Duodenal mucosa (tissue), 2 donors: ENCODE data around the gene CLPX.

Experiments
- H3K27ac ChIP-seq: one replicate; pipeline ENCODE4 v1.7.0; 2013; ENCODE audit warnings: low read depth, low read length
- H3K27me3 ChIP-seq, 2 donors: one replicate each; pipeline ENCODE4 v1.7.0; 2013; ENCODE audit warnings: low read length in 2 of 2, control low read depth in 1 of 2; ENCODE audit not compliant: insufficient read depth in 2 of 2, control insufficient read depth in 1 of 2
- H3K36me3 ChIP-seq, 2 donors: one replicate each; pipeline ENCODE4 v1.7.0; 2013; ENCODE audit warnings: low read length in 2 of 2, control low read depth in 1 of 2; ENCODE audit not compliant: insufficient read depth in 2 of 2, control insufficient read depth in 1 of 2
- H3K4me1 ChIP-seq, 2 donors: one replicate each; pipeline ENCODE4 v1.7.0; 2013; ENCODE audit warnings: low read length in 2 of 2, control low read depth in 1 of 2; ENCODE audit not compliant: insufficient read depth in 2 of 2, control insufficient read depth in 1 of 2
- H3K4me3 ChIP-seq, 2 donors: one replicate each; pipeline ENCODE4 v1.7.0; 2013; ENCODE audit warnings: low read length in 2 of 2, low read depth in 1 of 2
- H3K9ac ChIP-seq, 2 donors: one replicate each; pipeline ENCODE4 v1.7.0; 2013; ENCODE audit warnings: low read length in 2 of 2, low read depth in 1 of 2
- H3K9me3 ChIP-seq, 2 donors: one replicate each; pipeline ENCODE4 v1.7.0; 2013; ENCODE audit warnings: low read length in 2 of 2, control low read depth in 1 of 2; ENCODE audit not compliant: control insufficient read depth in 1 of 2

The CLPX gene

GRCh38 chr15:65207280-65207840 is 22.2 kb upstream of the CLPX start:
- Histone ChIP-seq H3K4me1 (no peaks in the 10 kb centered on the region), H3K9ac (no peak overlapping the region), H3K9me3 (no peaks in the 10 kb centered on the region), H3K36me3 (no peaks in the 10 kb centered on the region), H3K27ac (no peak overlapping the region), H3K27me3 (no peaks in the 10 kb centered on the region), H3K4me3 (no peak overlapping the region)

DNA sequence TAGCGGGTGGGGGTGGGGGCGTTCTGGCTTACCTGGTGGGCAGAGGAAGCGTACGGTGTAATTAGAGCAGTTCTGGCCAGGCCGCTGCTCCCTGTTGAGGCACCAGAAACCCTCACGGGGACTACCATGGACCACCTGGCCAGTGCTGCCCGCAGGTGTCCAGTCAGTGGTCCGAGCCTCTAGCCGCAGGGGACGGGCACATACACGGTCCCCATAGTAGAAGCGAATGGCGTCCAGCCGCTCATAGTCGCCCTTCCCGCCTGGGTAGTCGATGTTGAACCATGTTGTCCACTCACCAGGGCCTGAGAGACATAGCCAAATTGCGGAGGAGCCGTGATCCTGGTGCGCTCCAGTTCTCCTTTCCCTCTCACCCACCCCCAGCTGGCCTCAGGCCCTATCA is 21.6 kb upstream of the CLPX start:
- Histone ChIP-seq H3K27me3 (no peaks in the 10 kb centered on the region), H3K36me3 (no peaks in the 10 kb centered on the region), H3K4me3 (no peak overlapping the region), H3K9me3 (no peaks in the 10 kb centered on the region), H3K4me1 (no peaks in the 10 kb centered on the region), H3K9ac (no peak overlapping the region), H3K27ac (no peak overlapping the region)

DNA sequence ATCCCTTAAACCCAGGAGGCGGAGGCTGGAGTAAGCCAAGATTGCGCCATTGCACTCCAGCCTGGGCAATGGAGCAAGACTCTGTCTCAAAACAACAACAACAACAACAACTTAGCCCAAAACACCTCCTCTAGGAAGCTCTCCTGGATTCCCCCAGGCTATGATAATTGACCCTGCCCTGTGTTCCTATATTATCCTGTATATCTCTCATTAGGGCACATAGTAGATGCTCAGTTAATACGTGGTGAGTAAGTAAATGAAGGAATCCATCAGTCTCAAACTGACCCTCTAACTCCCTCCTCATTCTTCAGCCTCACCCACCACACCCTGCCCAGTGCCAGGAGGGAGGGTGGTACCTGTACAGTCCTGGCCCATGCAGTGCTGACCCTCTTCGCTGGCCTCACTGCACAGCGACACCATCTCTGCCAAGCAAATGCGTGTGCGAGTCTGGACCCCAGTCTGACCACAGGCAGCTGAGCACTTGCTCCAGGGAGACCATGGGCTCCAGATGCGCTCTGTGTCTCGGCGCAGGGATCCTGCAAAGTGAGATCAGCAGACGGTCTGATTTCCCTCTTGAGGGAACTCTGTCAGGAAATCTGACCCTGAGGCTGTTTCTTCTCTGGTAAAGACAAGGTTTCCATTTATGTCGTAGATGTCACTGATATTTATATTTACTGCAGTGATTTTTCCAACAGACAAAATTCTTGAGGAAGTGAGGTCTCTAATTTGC is 20.0 kb upstream of the CLPX start:
- H3K27me3 ChIP-seq, result no peaks in the 10 kb centered on the region
- no peaks in the 10 kb centered on the region for H3K4me1 ChIP-seq
- no peak overlapping the region for H3K9ac ChIP-seq
- no peak overlapping the region for H3K27ac ChIP-seq
- no peak overlapping the region for H3K4me3 ChIP-seq
- H3K9me3 ChIP-seq, result no peaks in the 10 kb centered on the region
- H3K36me3 ChIP-seq, result no peaks in the 10 kb centered on the region

- Histone ChIP-seq H3K36me3 (no peaks in the 10 kb centered on the region), H3K9ac (no peak overlapping the region), H3K9me3 (no peaks in the 10 kb centered on the region), H3K4me1 (no peaks in the 10 kb centered on the region), H3K27ac (no peak overlapping the region), H3K27me3 (no peaks in the 10 kb centered on the region), H3K4me3 (no peak overlapping the region)
Measured at GRCh38 chr15:65204236-65204930, 19.2 kb upstream of the CLPX start.

DNA sequence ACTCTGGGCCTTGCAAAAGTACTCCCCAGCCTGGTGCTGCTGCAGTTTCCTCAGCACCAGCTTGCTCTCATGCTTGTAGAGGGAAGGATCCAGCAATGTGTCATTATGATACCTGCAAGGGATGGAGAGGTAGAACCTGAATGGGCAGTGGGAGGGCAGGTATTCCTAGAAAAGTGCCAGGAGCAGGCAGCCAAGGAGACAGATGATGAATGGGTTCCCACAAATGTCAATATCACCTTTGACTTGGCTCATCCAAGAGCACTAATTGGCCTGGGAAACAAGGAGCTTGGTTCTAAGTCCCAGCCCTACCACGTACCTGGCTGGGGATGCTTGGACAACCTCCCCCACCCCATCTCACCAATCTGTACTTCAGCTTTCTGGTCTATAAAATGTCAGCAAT is 16.8 kb upstream of the CLPX start:
- H3K27me3 ChIP-seq, result no peaks in the 10 kb centered on the region
- no peaks in the 10 kb centered on the region for H3K9me3 ChIP-seq
- H3K4me1 ChIP-seq, result no peaks in the 10 kb centered on the region
- no peak overlapping the region for H3K4me3 ChIP-seq
- H3K36me3 ChIP-seq, result no peaks in the 10 kb centered on the region
- no peak overlapping the region for H3K27ac ChIP-seq
- H3K9ac ChIP-seq, result no peak overlapping the region

DNA sequence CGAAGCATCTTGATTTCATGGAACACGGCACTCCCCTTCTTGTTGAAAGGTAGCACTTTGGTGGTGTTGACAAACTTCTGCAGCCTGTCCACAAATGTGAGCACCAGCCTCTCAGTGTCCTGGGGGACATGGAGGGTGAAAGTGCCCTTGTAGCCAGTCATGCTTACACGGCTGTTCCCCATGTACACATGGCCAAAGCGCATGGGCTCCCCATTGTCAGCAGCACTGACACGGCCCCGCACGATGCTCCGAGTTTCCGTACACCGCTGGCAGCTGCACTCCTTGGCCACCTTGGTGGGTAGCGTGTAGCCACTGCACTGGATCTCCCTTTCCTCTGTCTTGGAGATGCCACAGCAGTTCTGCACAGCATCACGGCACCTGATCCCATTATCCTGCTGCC is 13.4 kb upstream of the CLPX start:
- no peaks in the 10 kb centered on the region for H3K4me1 ChIP-seq
- no peaks in the 10 kb centered on the region for H3K27me3 ChIP-seq
- no peaks in the 10 kb centered on the region for H3K36me3 ChIP-seq
- no peak overlapping the region for H3K9ac ChIP-seq
- no peaks in the 10 kb centered on the region for H3K9me3 ChIP-seq
- H3K4me3 ChIP-seq, result no peak overlapping the region
- H3K27ac ChIP-seq, result no peak overlapping the region

DNA sequence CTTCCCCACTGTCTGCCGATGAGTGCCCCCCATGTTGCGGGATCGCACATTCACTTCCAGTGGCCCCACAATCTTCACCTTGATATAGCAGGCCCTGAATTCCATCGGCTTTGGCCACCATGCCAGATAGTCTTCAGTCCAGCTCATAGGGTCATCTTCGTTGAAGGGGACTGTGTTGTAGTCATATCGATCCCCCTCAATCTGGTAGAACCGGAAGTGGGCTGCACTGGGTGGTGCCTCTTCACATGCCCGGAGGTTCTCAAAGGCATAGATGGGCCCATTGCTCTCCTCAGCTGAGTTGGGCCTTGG is 12.1 kb upstream of the CLPX start:
- Histone ChIP-seq H3K9me3 (no peaks in the 10 kb centered on the region), H3K36me3 (no peaks in the 10 kb centered on the region), H3K27me3 (no peaks in the 10 kb centered on the region), H3K4me3 (no peak overlapping the region), H3K9ac (no peak overlapping the region), H3K27ac (no peak overlapping the region), H3K4me1 (no peaks in the 10 kb centered on the region)

GRCh38 chr15:65196637-65197336 is 11.6 kb upstream of the CLPX start:
- Histone ChIP-seq H3K4me1 (no peaks in the 10 kb centered on the region), H3K9ac (no peak overlapping the region), H3K27me3 (no peaks in the 10 kb centered on the region), H3K9me3 (no peaks in the 10 kb centered on the region), H3K4me3 (no peak overlapping the region), H3K36me3 (no peaks in the 10 kb centered on the region), H3K27ac (no peak overlapping the region)

DNA sequence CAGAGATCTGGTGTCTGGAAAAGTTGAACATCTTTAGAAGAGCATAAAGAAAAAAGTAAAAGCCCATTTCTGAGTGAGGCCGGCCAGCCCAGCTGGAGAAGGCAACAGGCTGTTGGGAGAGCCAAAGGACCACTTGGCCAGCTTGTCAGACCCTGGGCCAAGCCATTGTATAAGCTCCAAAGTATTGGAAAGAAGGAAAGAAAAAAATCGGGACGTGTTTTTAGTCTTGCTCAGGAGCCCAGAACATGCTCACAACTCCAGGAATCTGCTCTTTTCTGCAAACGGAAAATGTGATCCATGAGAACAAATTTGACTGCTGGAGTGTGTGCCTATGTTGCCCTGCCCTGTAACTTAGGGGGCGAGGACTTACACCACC is 10.4 kb upstream of the CLPX start:
- H3K36me3 ChIP-seq, result no peaks in the 10 kb centered on the region
- no peak overlapping the region for H3K27ac ChIP-seq
- no peak overlapping the region for H3K9ac ChIP-seq
- no peaks in the 10 kb centered on the region for H3K9me3 ChIP-seq
- no peaks in the 10 kb centered on the region for H3K4me1 ChIP-seq
- no peak overlapping the region for H3K4me3 ChIP-seq
- H3K27me3 ChIP-seq, result no peaks in the 10 kb centered on the region

GRCh38 chr15:65194826-65195547 is 9.8 kb upstream of the CLPX start:
- H3K9me3 ChIP-seq, result no peaks in the 10 kb centered on the region
- H3K27me3 ChIP-seq, result no peaks in the 10 kb centered on the region
- no peaks in the 10 kb centered on the region for H3K36me3 ChIP-seq
- H3K4me1 ChIP-seq, result no peaks in the 10 kb centered on the region
- no peak overlapping the region for H3K27ac ChIP-seq
- no peak overlapping the region for H3K4me3 ChIP-seq
- H3K9ac ChIP-seq, result no peak overlapping the region
